ENCODE data around the gene PNPLA2. TPM values are rescaled to one million over a fixed set of nuclear protein-coding genes. Genes with fewer than 3 reads are reported as not detected.

Gene PNPLA2
- total and polyA plus RNA-seq, 2 donors = 10.5 to 83.6 TPM

GRCh38 chr11:858762-859339 lies 40.1 kb downstream of the PNPLA2 start:
- 96% methylated on average over 37 of the region's 37 CpGs for WGBS
- Histone ChIP-seq H3K27ac (ENCODE audit: low read depth in 1 of 2, low read length in 1 of 2) (no peak overlapping the region), H3K27me3 (ENCODE audit: control insufficient read depth in 2 of 2, insufficient read depth in 1 of 2, low read length in 1 of 2) (no peaks in the 10 kb centered on the region), H3K9me3 (ENCODE audit: control insufficient read depth in 2 of 2, insufficient read depth in 1 of 2, low read length in 1 of 2) (peaks cover 0 to 1% of the 10 kb centered on the region in 2 donors), H3K4me3 (ENCODE audit: low read length in 2 of 2) (no peak overlapping the region), H3K36me3 (ENCODE audit: control insufficient read depth in 2 of 2, insufficient read depth in 2 of 2, low read length in 1 of 2) (no peaks in the 10 kb centered on the region), H3K4me1 (ENCODE audit: control insufficient read depth in 2 of 2, insufficient read depth in 2 of 2, low read length in 2 of 2) (no peaks in the 10 kb centered on the region)
- DNase-seq (ENCODE audit: low read depth in 6 of 9, low spot score in 9 of 9) = no peak

- peaks cover 0 to 1% of the 10 kb centered on the region in 2 donors for H3K9me3 ChIP-seq (ENCODE audit: control insufficient read depth in 2 of 2, insufficient read depth in 1 of 2, low read length in 1 of 2)
- no peaks in the 10 kb centered on the region for H3K27me3 ChIP-seq (ENCODE audit: control insufficient read depth in 2 of 2, insufficient read depth in 1 of 2, low read length in 1 of 2)
- DNase-seq (ENCODE audit: low read depth in 6 of 9, low spot score in 9 of 9) = no peak
- WGBS = 87% methylated on average over 31 of the region's 31 CpGs
- H3K27ac ChIP-seq (ENCODE audit: low read depth in 1 of 2, low read length in 1 of 2) = no peak overlapping the region
- no peak overlapping the region for H3K4me3 ChIP-seq (ENCODE audit: low read length in 2 of 2)
- no peaks in the 10 kb centered on the region for H3K36me3 ChIP-seq (ENCODE audit: control insufficient read depth in 2 of 2, insufficient read depth in 2 of 2, low read length in 1 of 2)
- no peaks in the 10 kb centered on the region for H3K4me1 ChIP-seq (ENCODE audit: control insufficient read depth in 2 of 2, insufficient read depth in 2 of 2, low read length in 2 of 2)
Observed at GRCh38 chr11:859394-860131, 40.8 kb downstream of the PNPLA2 start.

DNA sequence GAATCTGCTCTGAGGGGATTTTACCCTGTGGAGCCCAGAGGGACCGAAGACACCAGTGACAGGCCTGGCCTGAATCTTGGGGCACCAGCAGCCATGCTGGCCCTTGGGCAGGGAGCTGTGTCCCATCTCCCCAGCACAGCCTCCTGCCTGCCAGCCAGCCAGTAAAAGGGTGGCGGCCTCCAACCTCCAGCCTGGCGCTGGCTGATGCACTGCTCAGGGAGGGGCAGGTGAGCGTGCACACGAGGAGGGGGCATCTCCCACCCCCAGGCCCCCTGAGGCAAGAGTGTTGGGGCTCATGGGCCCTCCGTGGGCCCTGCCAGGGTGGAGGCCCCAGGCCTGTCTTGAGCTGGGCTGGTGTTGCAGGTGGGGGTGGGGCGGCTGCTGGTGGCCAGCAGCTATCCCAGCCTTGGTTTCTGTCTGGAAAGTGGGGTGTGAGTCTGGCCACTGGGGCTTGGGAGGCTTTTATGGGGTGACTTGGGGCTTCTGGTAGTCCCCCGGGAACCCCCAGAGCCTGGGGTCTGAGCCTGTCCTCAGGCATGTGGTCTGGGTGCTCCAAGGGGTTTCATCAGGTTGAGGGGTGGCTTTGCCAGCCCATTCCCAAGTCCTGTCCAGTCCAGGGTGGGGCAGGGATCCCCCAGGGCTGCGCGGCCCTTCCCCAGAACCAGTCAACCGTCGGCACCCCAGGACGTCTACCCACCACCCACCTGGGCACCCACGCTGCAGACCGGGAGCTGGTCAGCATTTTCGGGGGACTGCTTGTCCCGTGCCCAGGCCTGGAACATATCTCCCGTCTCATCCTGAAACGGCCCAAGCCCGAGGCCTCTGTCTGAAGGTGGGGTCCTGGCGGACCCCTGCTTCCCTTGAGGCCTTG lies 41.8 kb downstream of the PNPLA2 start:
- WGBS = 92% methylated on average over 21 of the region's 21 CpGs
- Histone ChIP-seq H3K4me1 (ENCODE audit: control insufficient read depth in 2 of 2, insufficient read depth in 2 of 2, low read length in 2 of 2) (no peaks in the 10 kb centered on the region), H3K27me3 (ENCODE audit: control insufficient read depth in 2 of 2, insufficient read depth in 1 of 2, low read length in 1 of 2) (no peaks in the 10 kb centered on the region), H3K36me3 (ENCODE audit: control insufficient read depth in 2 of 2, insufficient read depth in 2 of 2, low read length in 1 of 2) (no peaks in the 10 kb centered on the region), H3K27ac (ENCODE audit: low read depth in 1 of 2, low read length in 1 of 2) (no peak overlapping the region), H3K9me3 (ENCODE audit: control insufficient read depth in 2 of 2, insufficient read depth in 1 of 2, low read length in 1 of 2) (peaks cover 0 to 1% of the 10 kb centered on the region in 2 donors), H3K4me3 (ENCODE audit: low read length in 2 of 2) (no peak overlapping the region)
- no peak for DNase-seq (ENCODE audit: low read depth in 6 of 9, low spot score in 9 of 9)

GRCh38 chr11:861105-861479 lies 42.4 kb downstream of the PNPLA2 start:
- H3K4me3 ChIP-seq (ENCODE audit: low read length in 2 of 2) = no peak overlapping the region
- no peaks in the 10 kb centered on the region for H3K36me3 ChIP-seq (ENCODE audit: control insufficient read depth in 2 of 2, insufficient read depth in 2 of 2, low read length in 1 of 2)
- no peak for DNase-seq (ENCODE audit: low read depth in 6 of 9, low spot score in 9 of 9)
- peaks cover 0 to 1% of the 10 kb centered on the region in 2 donors for H3K9me3 ChIP-seq (ENCODE audit: control insufficient read depth in 2 of 2, insufficient read depth in 1 of 2, low read length in 1 of 2)
- 95% methylated on average over 14 of the region's 14 CpGs for WGBS
- no peaks in the 10 kb centered on the region for H3K4me1 ChIP-seq (ENCODE audit: control insufficient read depth in 2 of 2, insufficient read depth in 2 of 2, low read length in 2 of 2)
- H3K27ac ChIP-seq (ENCODE audit: low read depth in 1 of 2, low read length in 1 of 2) = no peak overlapping the region
- no peaks in the 10 kb centered on the region for H3K27me3 ChIP-seq (ENCODE audit: control insufficient read depth in 2 of 2, insufficient read depth in 1 of 2, low read length in 1 of 2)

- Histone ChIP-seq H3K27ac (ENCODE audit: low read depth in 1 of 2, low read length in 1 of 2) (no peak overlapping the region), H3K4me3 (ENCODE audit: low read length in 2 of 2) (no peak overlapping the region), H3K27me3 (ENCODE audit: control insufficient read depth in 2 of 2, insufficient read depth in 1 of 2, low read length in 1 of 2) (no peaks in the 10 kb centered on the region), H3K9me3 (ENCODE audit: control insufficient read depth in 2 of 2, insufficient read depth in 1 of 2, low read length in 1 of 2) (peaks cover 0 to 1% of the 10 kb centered on the region in 2 donors), H3K36me3 (ENCODE audit: control insufficient read depth in 2 of 2, insufficient read depth in 2 of 2, low read length in 1 of 2) (no peaks in the 10 kb centered on the region), H3K4me1 (ENCODE audit: control insufficient read depth in 2 of 2, insufficient read depth in 2 of 2, low read length in 2 of 2) (no peaks in the 10 kb centered on the region)
- WGBS = 85% methylated on average over 20 of the region's 20 CpGs
- no peak for DNase-seq (ENCODE audit: low read depth in 6 of 9, low spot score in 9 of 9)
Observed at GRCh38 chr11:862081-862661, 43.5 kb downstream of the PNPLA2 start.

- Histone ChIP-seq H3K27me3 (ENCODE audit: control insufficient read depth in 2 of 2, insufficient read depth in 1 of 2, low read length in 1 of 2) (no peaks in the 10 kb centered on the region), H3K4me1 (ENCODE audit: control insufficient read depth in 2 of 2, insufficient read depth in 2 of 2, low read length in 2 of 2) (no peaks in the 10 kb centered on the region), H3K36me3 (ENCODE audit: control insufficient read depth in 2 of 2, insufficient read depth in 2 of 2, low read length in 1 of 2) (no peaks in the 10 kb centered on the region), H3K9me3 (ENCODE audit: control insufficient read depth in 2 of 2, insufficient read depth in 1 of 2, low read length in 1 of 2) (peaks cover 0 to 1% of the 10 kb centered on the region in 2 donors), H3K27ac (ENCODE audit: low read depth in 1 of 2, low read length in 1 of 2) (no peak overlapping the region), H3K4me3 (ENCODE audit: low read length in 2 of 2) (no peak overlapping the region)
- WGBS = 94% methylated on average over 12 of the region's 12 CpGs
- no peak for DNase-seq (ENCODE audit: low read depth in 6 of 9, low spot score in 9 of 9)
Observed at GRCh38 chr11:862696-863022, 43.9 kb downstream of the PNPLA2 start.

- H3K27me3 ChIP-seq (ENCODE audit: control insufficient read depth in 2 of 2, insufficient read depth in 1 of 2, low read length in 1 of 2) = no peaks in the 10 kb centered on the region
- DNase-seq (ENCODE audit: low read depth in 6 of 9, low spot score in 9 of 9) = no peak
- H3K27ac ChIP-seq (ENCODE audit: low read depth in 1 of 2, low read length in 1 of 2) = no peak overlapping the region
- H3K4me3 ChIP-seq (ENCODE audit: low read length in 2 of 2) = no peak overlapping the region
- H3K36me3 ChIP-seq (ENCODE audit: control insufficient read depth in 2 of 2, insufficient read depth in 2 of 2, low read length in 1 of 2) = no peaks in the 10 kb centered on the region
- H3K9me3 ChIP-seq (ENCODE audit: control insufficient read depth in 2 of 2, insufficient read depth in 1 of 2, low read length in 1 of 2) = peaks cover 0 to 1% of the 10 kb centered on the region in 2 donors
- no peaks in the 10 kb centered on the region for H3K4me1 ChIP-seq (ENCODE audit: control insufficient read depth in 2 of 2, insufficient read depth in 2 of 2, low read length in 2 of 2)
- 92% methylated on average over 24 of the region's 24 CpGs for WGBS
Observed at GRCh38 chr11:863023-863909, 44.6 kb downstream of the PNPLA2 start.

- DNase-seq (ENCODE audit: low read depth in 6 of 9, low spot score in 9 of 9) = no peak
- H3K36me3 ChIP-seq (ENCODE audit: control insufficient read depth in 2 of 2, insufficient read depth in 2 of 2, low read length in 1 of 2) = peaks cover 0 to 6% of the 10 kb centered on the region in 2 donors
- H3K27ac ChIP-seq (ENCODE audit: low read depth in 1 of 2, low read length in 1 of 2) = no peak overlapping the region
Observed at GRCh38 chr11:863910-864827, 45.5 kb downstream of the PNPLA2 start.

More at GRCh38 chr11:863910-864827, 45.5 kb downstream of the PNPLA2 start:
- H3K4me1 ChIP-seq (ENCODE audit: control insufficient read depth in 2 of 2, insufficient read depth in 2 of 2, low read length in 2 of 2) = no peaks in the 10 kb centered on the region
- peaks cover 0 to 1% of the 10 kb centered on the region in 2 donors for H3K9me3 ChIP-seq (ENCODE audit: control insufficient read depth in 2 of 2, insufficient read depth in 1 of 2, low read length in 1 of 2)
- 95% methylated on average over 31 of the region's 31 CpGs for WGBS
- no peaks in the 10 kb centered on the region for H3K27me3 ChIP-seq (ENCODE audit: control insufficient read depth in 2 of 2, insufficient read depth in 1 of 2, low read length in 1 of 2)
- H3K4me3 ChIP-seq (ENCODE audit: low read length in 2 of 2) = no peak overlapping the region

All from thymus (tissue), 11 donors.